ENCODE results near the gene UGT1A4.

Gene UGT1A4

GRCh38 chr2:233779722-233780121 lies 61.2 kb downstream of the UGT1A4 start:
- WGBS (ENCODE audit: insufficient coverage), result 100% methylated on average over 2 of the region's 4 CpGs
- no peaks in the 10 kb centered on the region for H3K4me1 ChIP-seq (ENCODE audit: control extremely low read depth in 1 of 4, control insufficient read depth in 4 of 4, insufficient read depth in 4 of 4, low read length in 3 of 4)

GRCh38 chr2:233780771-233781170 lies 62.2 kb downstream of the UGT1A4 start:
- Histone ChIP-seq H3K36me3 (ENCODE audit: control insufficient read depth in 4 of 4, insufficient read depth in 4 of 4, low read length in 3 of 4) (no peaks in the 10 kb centered on the region), H3K27me3 (replicated peaks in 2 of 5; ENCODE audit: control insufficient read depth in 4 of 5, insufficient read depth in 5 of 5, low read length in 4 of 5) (peaks cover 0 to 3% (median 0%) of the 10 kb centered on the region in 5 experiments), H3K4me3 (ENCODE audit: control insufficient read depth in 1 of 7, extremely low read depth in 1 of 7, insufficient read depth in 4 of 7, low read depth in 2 of 7, low read length in 6 of 7) (no peak overlapping the region), H3K4me1 (ENCODE audit: control extremely low read depth in 1 of 4, control insufficient read depth in 4 of 4, insufficient read depth in 4 of 4, low read length in 3 of 4) (no peaks in the 10 kb centered on the region), H3K9me3 (ENCODE audit: control extremely low read depth in 1 of 5, control insufficient read depth in 4 of 5, insufficient read depth in 2 of 5, low read depth in 1 of 5, low read length in 4 of 5) (peaks cover 0 to 10% (median 3%) of the 10 kb centered on the region in 5 experiments), H3K27ac (ENCODE audit: insufficient read depth in 1 of 2, low read depth in 1 of 2, low read length in 2 of 2, poor library complexity in 1 of 2, severe bottlenecking in 2 of 2) (no peak overlapping the region)
- no CpG with 5 or more reads among the region's 4 CpGs for WGBS (ENCODE audit: insufficient coverage)
- no peak for DNase-seq
- ChIA-PET CTCF (no interaction called here), POLR2A (no interaction called here)

More at GRCh38 chr2:233779722-233780121, 61.2 kb downstream of the UGT1A4 start:
- DNase-seq, result no peak
- peaks cover 0 to 3% (median 0%) of the 10 kb centered on the region in 5 experiments for H3K27me3 ChIP-seq (replicated peaks in 2 of 5; ENCODE audit: control insufficient read depth in 4 of 5, insufficient read depth in 5 of 5, low read length in 4 of 5)
- ChIA-PET CTCF (interaction anchor here (0.8 kb wide), 1 partner anchor 69 kb away, joined by 3 read pairs; no protein-coding TSS in a partner anchor), POLR2A (no interaction called here)
- H3K9me3 ChIP-seq (ENCODE audit: control extremely low read depth in 1 of 5, control insufficient read depth in 4 of 5, insufficient read depth in 2 of 5, low read depth in 1 of 5, low read length in 4 of 5), result peaks cover 0 to 14% (median 2%) of the 10 kb centered on the region in 5 experiments
- no peak overlapping the region for H3K4me3 ChIP-seq (ENCODE audit: control insufficient read depth in 1 of 7, extremely low read depth in 1 of 7, insufficient read depth in 4 of 7, low read depth in 2 of 7, low read length in 6 of 7)
- no peaks in the 10 kb centered on the region for H3K36me3 ChIP-seq (ENCODE audit: control insufficient read depth in 4 of 4, insufficient read depth in 4 of 4, low read length in 3 of 4)
- no peak overlapping the region for H3K27ac ChIP-seq (ENCODE audit: insufficient read depth in 1 of 2, low read depth in 1 of 2, low read length in 2 of 2, poor library complexity in 1 of 2, severe bottlenecking in 2 of 2)

DNA sequence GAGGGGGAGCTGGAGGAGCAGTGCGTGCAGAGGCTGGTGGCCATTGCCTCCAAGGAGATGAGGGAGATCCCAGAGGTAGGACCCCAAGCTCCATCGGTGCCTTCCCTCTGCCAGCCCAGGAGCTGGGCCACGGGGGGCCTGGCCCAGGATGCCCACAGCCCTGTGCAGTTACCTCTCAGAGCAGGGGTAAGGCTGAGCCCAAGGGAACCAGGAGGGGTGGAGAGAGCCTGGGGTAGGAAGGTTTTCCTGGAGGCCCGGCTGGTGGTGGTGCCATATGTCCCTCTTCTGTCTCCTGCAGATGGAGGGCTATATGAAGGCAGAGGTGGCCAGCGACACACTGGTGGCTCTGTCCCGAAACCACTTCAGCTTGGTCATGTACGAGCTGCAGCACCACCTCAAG lies 71.0 kb downstream of the UGT1A4 start:
- DNase-seq, result no peak
- CTCF ChIA-PET, result no interaction called here

DNA sequence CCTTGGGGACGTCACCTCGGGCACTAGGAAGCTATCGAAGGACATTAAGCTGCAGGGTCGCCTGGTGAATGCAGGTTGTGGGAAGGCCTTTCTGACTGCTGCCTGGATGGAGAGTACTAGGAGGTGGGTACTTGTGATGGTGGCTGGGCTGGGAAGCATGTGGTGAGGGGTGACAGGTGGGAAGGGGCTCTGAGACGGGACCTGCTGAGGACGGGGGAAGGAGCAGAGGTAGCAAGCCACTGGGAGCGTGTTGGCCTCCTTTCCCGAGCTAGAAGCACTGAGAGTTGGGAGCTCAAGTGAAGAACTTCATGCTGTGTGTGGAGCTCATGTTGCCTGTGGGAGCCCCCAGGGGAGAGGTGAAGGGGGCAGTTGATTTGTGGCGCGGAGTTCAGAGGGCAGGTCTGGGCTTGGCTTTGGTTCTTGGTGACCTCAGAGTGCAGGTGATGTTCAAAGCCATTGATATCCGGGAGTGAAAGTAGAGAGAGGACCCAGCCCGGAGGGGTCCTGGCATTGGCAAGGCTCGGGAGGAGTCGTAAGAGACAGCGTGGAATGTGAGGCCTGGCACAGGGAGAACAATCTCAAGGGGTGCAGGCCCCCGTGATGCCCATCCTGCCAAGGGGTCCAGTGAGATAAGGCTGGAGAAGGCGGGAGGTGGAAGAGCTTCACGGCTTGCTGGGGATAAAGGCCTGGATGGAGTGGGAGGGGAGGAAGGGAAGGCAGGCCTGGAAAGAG lies 72.8 kb downstream of the UGT1A4 start:
- H3K4me1 ChIP-seq (ENCODE audit: control extremely low read depth in 1 of 4, control insufficient read depth in 4 of 4, insufficient read depth in 4 of 4, low read length in 3 of 4), result no peaks in the 10 kb centered on the region
- no peak overlapping the region for H3K27ac ChIP-seq (ENCODE audit: insufficient read depth in 1 of 2, low read depth in 1 of 2, low read length in 2 of 2, poor library complexity in 1 of 2, severe bottlenecking in 2 of 2)
- no peaks in the 10 kb centered on the region for H3K9me3 ChIP-seq (ENCODE audit: control extremely low read depth in 1 of 5, control insufficient read depth in 4 of 5, insufficient read depth in 2 of 5, low read depth in 1 of 5, low read length in 4 of 5)
- H3K27me3 ChIP-seq (replicated peaks in 2 of 5; ENCODE audit: control insufficient read depth in 4 of 5, insufficient read depth in 5 of 5, low read length in 4 of 5), result peaks cover 0 to 4% (median 0%) of the 10 kb centered on the region in 5 experiments
- no peak overlapping the region for H3K4me3 ChIP-seq (ENCODE audit: control insufficient read depth in 1 of 7, extremely low read depth in 1 of 7, insufficient read depth in 4 of 7, low read depth in 2 of 7, low read length in 6 of 7)
- 94% methylated on average over 16 of the region's 18 CpGs for WGBS (ENCODE audit: insufficient coverage)
- no peak for DNase-seq
- ChIA-PET POLR2A (no interaction called here), CTCF (no interaction called here)
- no peaks in the 10 kb centered on the region for H3K36me3 ChIP-seq (ENCODE audit: control insufficient read depth in 4 of 4, insufficient read depth in 4 of 4, low read length in 3 of 4)

More for the DNA sequence above, 71.0 kb downstream of the UGT1A4 start:
- WGBS (ENCODE audit: insufficient coverage), result 98% methylated on average over 5 of the region's 7 CpGs
- H3K4me3 ChIP-seq (ENCODE audit: control insufficient read depth in 1 of 7, extremely low read depth in 1 of 7, insufficient read depth in 4 of 7, low read depth in 2 of 7, low read length in 6 of 7), result no peak overlapping the region
- peaks cover 0 to 4% (median 0%) of the 10 kb centered on the region in 5 experiments for H3K27me3 ChIP-seq (replicated peaks in 2 of 5; ENCODE audit: control insufficient read depth in 4 of 5, insufficient read depth in 5 of 5, low read length in 4 of 5)
- H3K9me3 ChIP-seq (ENCODE audit: control extremely low read depth in 1 of 5, control insufficient read depth in 4 of 5, insufficient read depth in 2 of 5, low read depth in 1 of 5, low read length in 4 of 5), result peaks cover 0 to 7% (median 0%) of the 10 kb centered on the region in 5 experiments
- POLR2A ChIA-PET, result no interaction called here
- no peaks in the 10 kb centered on the region for H3K4me1 ChIP-seq (ENCODE audit: control extremely low read depth in 1 of 4, control insufficient read depth in 4 of 4, insufficient read depth in 4 of 4, low read length in 3 of 4)
- H3K36me3 ChIP-seq (ENCODE audit: control insufficient read depth in 4 of 4, insufficient read depth in 4 of 4, low read length in 3 of 4), result no peaks in the 10 kb centered on the region
- no peak overlapping the region for H3K27ac ChIP-seq (ENCODE audit: insufficient read depth in 1 of 2, low read depth in 1 of 2, low read length in 2 of 2, poor library complexity in 1 of 2, severe bottlenecking in 2 of 2)

GRCh38 chr2:233791883-233792329 lies 73.4 kb downstream of the UGT1A4 start:
- CTCF ChIA-PET, result no interaction called here
- H3K27me3 ChIP-seq (replicated peaks in 2 of 5; ENCODE audit: control insufficient read depth in 4 of 5, insufficient read depth in 5 of 5, low read length in 4 of 5), result peaks cover 0 to 4% (median 0%) of the 10 kb centered on the region in 5 experiments
- H3K4me3 ChIP-seq (ENCODE audit: control insufficient read depth in 1 of 7, extremely low read depth in 1 of 7, insufficient read depth in 4 of 7, low read depth in 2 of 7, low read length in 6 of 7), result no peak overlapping the region
- no peaks in the 10 kb centered on the region for H3K36me3 ChIP-seq (ENCODE audit: control insufficient read depth in 4 of 4, insufficient read depth in 4 of 4, low read length in 3 of 4)
- no peak for DNase-seq
- POLR2A ChIA-PET, result no interaction called here
- H3K4me1 ChIP-seq (ENCODE audit: control extremely low read depth in 1 of 4, control insufficient read depth in 4 of 4, insufficient read depth in 4 of 4, low read length in 3 of 4), result no peaks in the 10 kb centered on the region
- no peak overlapping the region for H3K27ac ChIP-seq (ENCODE audit: insufficient read depth in 1 of 2, low read depth in 1 of 2, low read length in 2 of 2, poor library complexity in 1 of 2, severe bottlenecking in 2 of 2)
- 94% methylated on average over 9 of the region's 9 CpGs for WGBS (ENCODE audit: insufficient coverage)
- no peaks in the 10 kb centered on the region for H3K9me3 ChIP-seq (ENCODE audit: control extremely low read depth in 1 of 5, control insufficient read depth in 4 of 5, insufficient read depth in 2 of 5, low read depth in 1 of 5, low read length in 4 of 5)

DNA sequence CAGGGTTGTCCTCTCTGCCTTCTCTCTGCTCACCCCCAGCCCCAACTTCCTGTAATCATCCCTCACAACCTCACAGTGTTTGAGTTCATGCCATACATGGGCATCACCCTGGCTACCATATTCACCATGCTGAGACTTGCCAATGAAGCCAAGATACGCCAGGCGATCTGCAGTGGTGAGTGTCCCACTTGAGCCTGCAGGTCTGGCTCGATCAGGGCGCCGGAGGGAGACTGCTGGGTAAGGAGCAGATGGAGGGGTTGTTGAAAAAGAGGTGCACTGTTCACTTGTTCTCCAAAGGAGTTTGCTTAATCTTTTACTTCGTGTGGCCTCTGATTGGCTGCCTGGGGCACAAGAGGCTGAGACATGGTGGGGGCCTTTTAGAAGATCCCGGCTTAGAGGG lies 74.2 kb downstream of the UGT1A4 start:
- DNase-seq, result no peak
- H3K27ac ChIP-seq (ENCODE audit: insufficient read depth in 1 of 2, low read depth in 1 of 2, low read length in 2 of 2, poor library complexity in 1 of 2, severe bottlenecking in 2 of 2), result no peak overlapping the region
- WGBS (ENCODE audit: insufficient coverage), result 98% methylated on average over 7 of the region's 7 CpGs
- H3K27me3 ChIP-seq (replicated peaks in 2 of 5; ENCODE audit: control insufficient read depth in 4 of 5, insufficient read depth in 5 of 5, low read length in 4 of 5), result peaks cover 0 to 4% (median 0%) of the 10 kb centered on the region in 5 experiments
- ChIA-PET POLR2A (no interaction called here), CTCF (no interaction called here)
- H3K9me3 ChIP-seq (ENCODE audit: control extremely low read depth in 1 of 5, control insufficient read depth in 4 of 5, insufficient read depth in 2 of 5, low read depth in 1 of 5, low read length in 4 of 5), result no peaks in the 10 kb centered on the region
- H3K4me1 ChIP-seq (ENCODE audit: control extremely low read depth in 1 of 4, control insufficient read depth in 4 of 4, insufficient read depth in 4 of 4, low read length in 3 of 4), result no peaks in the 10 kb centered on the region
- H3K4me3 ChIP-seq (ENCODE audit: control insufficient read depth in 1 of 7, extremely low read depth in 1 of 7, insufficient read depth in 4 of 7, low read depth in 2 of 7, low read length in 6 of 7), result no peak overlapping the region
- H3K36me3 ChIP-seq (ENCODE audit: control insufficient read depth in 4 of 4, insufficient read depth in 4 of 4, low read length in 3 of 4), result no peaks in the 10 kb centered on the region

DNA sequence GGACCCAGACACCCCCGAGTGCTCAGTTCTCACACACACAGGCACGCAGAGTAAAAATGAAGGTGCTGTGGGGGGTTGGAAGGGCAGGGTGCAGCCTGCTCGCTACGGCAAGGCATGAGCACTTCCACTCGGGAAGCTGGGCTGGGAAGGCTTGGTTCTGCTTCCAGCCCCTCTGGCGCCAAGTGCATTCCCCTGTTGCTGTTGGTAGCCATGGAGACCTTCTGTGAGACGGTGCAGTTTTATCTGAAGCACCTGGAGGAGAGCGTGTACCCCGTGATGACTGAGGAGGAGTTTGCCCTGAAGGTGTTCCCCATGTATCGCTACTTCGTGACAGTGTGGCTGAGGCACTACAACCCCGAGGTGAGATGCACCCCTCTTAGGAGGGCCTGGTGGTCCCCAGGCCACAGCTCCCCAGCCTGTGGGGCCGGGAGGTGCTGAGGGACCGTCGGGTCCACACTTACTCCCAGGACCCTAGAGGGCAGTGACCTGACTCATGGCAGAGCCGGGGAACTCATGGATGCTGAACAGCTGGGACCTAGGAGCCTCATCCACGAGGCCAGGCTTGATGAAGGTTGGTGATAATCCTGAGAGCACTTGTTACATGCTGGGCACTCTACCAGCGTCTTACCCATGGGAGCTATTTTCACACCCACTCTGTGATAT lies 75.1 kb downstream of the UGT1A4 start:
- no peaks in the 10 kb centered on the region for H3K9me3 ChIP-seq (ENCODE audit: control extremely low read depth in 1 of 5, control insufficient read depth in 4 of 5, insufficient read depth in 2 of 5, low read depth in 1 of 5, low read length in 4 of 5)
- peaks cover 0 to 4% (median 0%) of the 10 kb centered on the region in 5 experiments for H3K27me3 ChIP-seq (replicated peaks in 2 of 5; ENCODE audit: control insufficient read depth in 4 of 5, insufficient read depth in 5 of 5, low read length in 4 of 5)
- no peak for DNase-seq
- no peaks in the 10 kb centered on the region for H3K36me3 ChIP-seq (ENCODE audit: control insufficient read depth in 4 of 4, insufficient read depth in 4 of 4, low read length in 3 of 4)
- no peak overlapping the region for H3K4me3 ChIP-seq (ENCODE audit: control insufficient read depth in 1 of 7, extremely low read depth in 1 of 7, insufficient read depth in 4 of 7, low read depth in 2 of 7, low read length in 6 of 7)
- no peak overlapping the region for H3K27ac ChIP-seq (ENCODE audit: insufficient read depth in 1 of 2, low read depth in 1 of 2, low read length in 2 of 2, poor library complexity in 1 of 2, severe bottlenecking in 2 of 2)
- 86% methylated on average over 16 of the region's 18 CpGs for WGBS (ENCODE audit: insufficient coverage)
- CTCF ChIA-PET, result no interaction called here
- no peaks in the 10 kb centered on the region for H3K4me1 ChIP-seq (ENCODE audit: control extremely low read depth in 1 of 4, control insufficient read depth in 4 of 4, insufficient read depth in 4 of 4, low read length in 3 of 4)
- POLR2A ChIA-PET, result no interaction called here

Data from common myeloid progenitor, CD34-positive (primary cell).